K562 (cell line): ENCODE data around the gene FMNL1. TPM values are rescaled to one million over a fixed set of nuclear protein-coding genes. Genes with fewer than 3 reads are reported as not detected.
A peak's percentile ranks its signal among the peaks of the same experiment; 100 is the strongest.

Experiments used
- C11orf30 ChIP-seq: fragments of 450-650 bp; IDR thresholded peaks from 2 replicates; pipeline ENCODE4 v1.6.1; 2016; ENCODE audit warnings: low read depth, mild to moderate bottlenecking
- ELF1 ChIP-seq: fragments of 200-800 bp; sonication (Bioruptor generic); IDR thresholded peaks from 2 replicates; pipeline ENCODE4 v1.6.1; 2016; ENCODE audit warnings: missing genetic modification characterization, missing compliant biosample characterization
- FOXJ2 ChIP-seq: fragments of 200-800 bp; sonication (Bioruptor generic); IDR thresholded peaks from 2 replicates; pipeline ENCODE4 v1.6.1; 2016; ENCODE audit warnings: missing genetic modification characterization, missing compliant biosample characterization
- HEY1 ChIP-seq: fragments of 250-450 bp; sonication (Bioruptor Pico); IDR thresholded peaks from 2 replicates; pipeline ENCODE4 v1.5.0; 2020; ENCODE audit warnings: mild to moderate bottlenecking, moderate library complexity, borderline replicate concordance
- LCOR ChIP-seq: sonication (generic); formaldehyde crosslinking; IDR thresholded peaks from 2 replicates; pipeline ENCODE4 v1.8.0; 2022; ENCODE audit warnings: mild to moderate bottlenecking, missing genetic modification reagents
- MAFF ChIP-seq: IDR thresholded peaks from 2 replicates; pipeline ENCODE4 v1.6.1; 2012; ENCODE audit warnings: low read length, improper control_type of control experiment
- MAFK ChIP-seq: IDR thresholded peaks from 2 replicates; pipeline ENCODE4 v1.6.1; 2011; ENCODE audit warnings: low read length, improper control_type of control experiment
- MNT ChIP-seq, 2 experiments: fragments of 450-650 bp; conservative IDR thresholded peaks; 2 replicates each; pipeline ENCODE4 v1.6.1; 2017; ENCODE audit warnings: mild to moderate bottlenecking in 2 of 2, moderate library complexity in 2 of 2
- RAD21 ChIP-seq, 2 experiments: fragments of 250-450 bp in 1 of 2; fragments of 450-650 bp in 1 of 2; sonication (Bioruptor Pico) in 1 of 2; formaldehyde crosslinking in 1 of 2; IDR thresholded peaks in 1 of 2; conservative IDR thresholded peaks in 1 of 2; 2 replicates each; pipeline versions ENCODE4 v1.4.0 to v1.8.0; 2020 to 2022; ENCODE audit warnings: mild to moderate bottlenecking in 2 of 2, moderate library complexity in 1 of 2
- SMAD3 ChIP-seq: fragments of 450-650 bp; formaldehyde crosslinking; conservative IDR thresholded peaks from 2 replicates; pipeline ENCODE4 v1.4.0; 2020; ENCODE audit warnings: mild to moderate bottlenecking
- SMC3 ChIP-seq: conservative IDR thresholded peaks from 2 replicates; pipeline ENCODE4 v1.6.1; 2011; ENCODE audit warnings: low read depth, low read length, improper control_type of control experiment; ENCODE audit not compliant: insufficient read depth
- ZNF143 ChIP-seq: sonication (generic); formaldehyde crosslinking; IDR thresholded peaks from 2 replicates; pipeline ENCODE4 v1.9.0; 2022; ENCODE audit warnings: mild to moderate bottlenecking, missing genetic modification reagents
- polyA plus RNA-seq, 8 experiments: library from polyadenylated mRNA; depleted of rRNA in 4 of 8; stranded (reverse) in 5 of 8; unstranded in 3 of 8; fragments of >200 nt; fragmentation: Nextera tagmentation in 2 of 8; fragmentation: Illumina TruSeq in 1 of 8; extraction: Ambion mirVana in 2 of 8; extraction: Trizol in 1 of 8; gene quantifications; 2 replicates each; pipeline versions ENCODE4 v1.2.1 to v1.2.3, GENCODE V29; 2011 to 2014; ENCODE audit warnings: inconsistent platforms in 1 of 8, missing spikeins in 1 of 8
- total RNA-seq, 7 experiments: library from RNA; depleted of rRNA in 6 of 7; stranded (reverse); fragments of >200 nt in 6 of 7; fragmentation: Illumina TruSeq in 2 of 7; extraction: Trizol in 2 of 7; gene quantifications; 2 replicates each; pipeline versions ENCODE4 v1.2.1 to v1.2.3, GENCODE V29; 2011 to 2021; ENCODE audit warnings: low replicate concordance in 1 of 7
- TF ChIP-seq, protein P1 (sequence below): sonication (generic); formaldehyde crosslinking; IDR thresholded peaks from 2 replicates; pipeline ENCODE4 v1.9.0; 2022; ENCODE audit warnings: mild to moderate bottlenecking, missing genetic modification reagents
- TF ChIP-seq, protein P2 (sequence below), 3 experiments: IDR thresholded peaks in 2 of 3; conservative IDR thresholded peaks in 1 of 3; 2 replicates each; pipeline ENCODE4 v1.5.1; 2011 to 2012; ENCODE audit warnings: low read length in 3 of 3, mild to moderate bottlenecking in 3 of 3, control low read depth in 2 of 3, improper control_type of control experiment in 1 of 3, inconsistent platforms in 1 of 3, low read depth in 1 of 3, mixed read lengths in 1 of 3, moderate library complexity in 1 of 3; ENCODE audit not compliant: insufficient read depth in 2 of 3

FMNL1 gene
- total and polyA plus RNA-seq, 9 of the 15 experiments (the other 6 are each of a cell fraction or from before 2014, with no cell fraction given): 0.70 to 36.6 (median 7.7) TPM

DNA sequence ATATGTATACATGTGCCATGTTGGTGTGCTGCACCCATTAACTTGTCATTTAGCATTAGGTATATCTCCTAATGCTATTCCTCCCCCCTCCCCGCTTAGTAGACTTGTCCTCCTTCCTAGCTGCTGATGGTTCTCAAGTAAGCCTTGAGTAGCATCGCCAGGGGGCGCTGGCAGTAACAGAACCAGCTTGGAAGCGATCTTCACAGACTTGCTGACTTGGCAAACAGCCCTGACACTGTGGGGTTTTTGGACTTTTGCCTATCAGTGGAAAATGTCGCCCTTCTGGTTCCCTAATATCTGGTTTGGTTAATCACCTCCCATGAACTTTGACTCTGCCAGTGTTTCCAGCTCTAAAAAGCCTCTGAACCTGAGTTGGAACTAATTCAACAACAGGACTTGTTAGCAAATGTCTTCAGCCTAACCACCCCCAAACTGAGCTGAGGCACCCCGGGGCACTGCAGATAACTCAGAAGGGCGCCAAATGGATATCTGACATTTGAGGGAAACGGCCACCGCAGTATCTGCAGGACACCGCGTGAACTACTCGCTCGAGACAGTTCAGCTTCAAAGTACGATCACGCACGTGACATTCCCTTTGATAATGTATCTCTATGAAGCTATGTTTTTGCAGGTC lies 55.6 kb downstream of the FMNL1 start (continued):
- peak; percentile 95 to 98 for TF ChIP-seq RAD21 (CRISPR knock-in tag; conservative IDR thresholded peaks at IDR 0.05 in 1 of 2, IDR thresholded peaks at IDR 0.05 in 1 of 2)
- 0 out of 2 replicates have a peak, but pooled peaks have one; percentile 29 for TF ChIP-seq SMAD3 (CRISPR knock-in tag)
- peak; percentile 99 for TF ChIP-seq MAFF
- TF ChIP-seq SMC3: peak; percentile 95
- TF ChIP-seq FOXJ2 (tag): no peak
- TF ChIP-seq, protein P1, sequence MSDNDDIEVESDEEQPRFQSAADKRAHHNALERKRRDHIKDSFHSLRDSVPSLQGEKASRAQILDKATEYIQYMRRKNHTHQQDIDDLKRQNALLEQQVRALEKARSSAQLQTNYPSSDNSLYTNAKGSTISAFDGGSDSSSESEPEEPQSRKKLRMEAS: peak; percentile 56; the same call in 1 of the 2 replicates
- 0 out of 2 replicates have a peak, but pooled peaks have one; percentile 51 for TF ChIP-seq ELF1
- no peak for TF ChIP-seq ZNF143 (CRISPR knock-in tag)
- 0 out of 4 replicates have a peak, but pooled peaks of 1 of the 2 experiments have one; percentile 43 for TF ChIP-seq MNT (conservative IDR thresholded peaks at IDR 0.05)
- TF ChIP-seq C11orf30: peak; percentile 100
- peak; percentile 99 for TF ChIP-seq MAFK
- peak; percentile 67; the same call in 1 of the 2 replicates for TF ChIP-seq LCOR
- TF ChIP-seq, protein P2, sequence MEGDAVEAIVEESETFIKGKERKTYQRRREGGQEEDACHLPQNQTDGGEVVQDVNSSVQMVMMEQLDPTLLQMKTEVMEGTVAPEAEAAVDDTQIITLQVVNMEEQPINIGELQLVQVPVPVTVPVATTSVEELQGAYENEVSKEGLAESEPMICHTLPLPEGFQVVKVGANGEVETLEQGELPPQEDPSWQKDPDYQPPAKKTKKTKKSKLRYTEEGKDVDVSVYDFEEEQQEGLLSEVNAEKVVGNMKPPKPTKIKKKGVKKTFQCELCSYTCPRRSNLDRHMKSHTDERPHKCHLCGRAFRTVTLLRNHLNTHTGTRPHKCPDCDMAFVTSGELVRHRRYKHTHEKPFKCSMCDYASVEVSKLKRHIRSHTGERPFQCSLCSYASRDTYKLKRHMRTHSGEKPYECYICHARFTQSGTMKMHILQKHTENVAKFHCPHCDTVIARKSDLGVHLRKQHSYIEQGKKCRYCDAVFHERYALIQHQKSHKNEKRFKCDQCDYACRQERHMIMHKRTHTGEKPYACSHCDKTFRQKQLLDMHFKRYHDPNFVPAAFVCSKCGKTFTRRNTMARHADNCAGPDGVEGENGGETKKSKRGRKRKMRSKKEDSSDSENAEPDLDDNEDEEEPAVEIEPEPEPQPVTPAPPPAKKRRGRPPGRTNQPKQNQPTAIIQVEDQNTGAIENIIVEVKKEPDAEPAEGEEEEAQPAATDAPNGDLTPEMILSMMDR (IDR thresholded peaks at IDR 0.05 in 2 of 3, conservative IDR thresholded peaks at IDR 0.05 in 1 of 3; ENCODE audit: insufficient read depth in 2 of 3, low read depth in 1 of 3, low read length in 3 of 3): peak; percentile 87 to 92 (median 89)
- TF ChIP-seq HEY1: no peak
